ENCODE measurements around the gene WAPL.
"Not testable (repeated sequence)": the region's sequence is repeated elsewhere in the genome, so short reads cannot be mapped to it uniquely, and the experiment has no call there.

Gene WAPL

GRCh38 chr10:86547296-86547695 is 25.7 kb upstream of the WAPL start:
- Histone ChIP-seq H3K36me3 (ENCODE audit: control insufficient read depth in 5 of 5, insufficient read depth in 5 of 5, low read length in 5 of 5) (no peaks in the 10 kb centered on the region), H3K9me3 (ENCODE audit: control insufficient read depth in 5 of 5, low read length in 5 of 5) (peaks cover 0 to 10% (median 0%) of the 10 kb centered on the region in 5 donors), H3K4me1 (ENCODE audit: control insufficient read depth in 5 of 5, insufficient read depth in 5 of 5, low read length in 5 of 5) (no peaks in the 10 kb centered on the region), H3K27ac (ENCODE audit: low read depth, low read length) (no peak overlapping the region), H3K9ac (ENCODE audit: low read length in 5 of 5) (no peak overlapping the region), H3K27me3 (ENCODE audit: control insufficient read depth in 5 of 5, insufficient read depth in 4 of 5, low read length in 5 of 5) (no peaks in the 10 kb centered on the region), H3K4me3 (ENCODE audit: low read depth in 1 of 5, low read length in 5 of 5) (no peak overlapping the region)

DNA sequence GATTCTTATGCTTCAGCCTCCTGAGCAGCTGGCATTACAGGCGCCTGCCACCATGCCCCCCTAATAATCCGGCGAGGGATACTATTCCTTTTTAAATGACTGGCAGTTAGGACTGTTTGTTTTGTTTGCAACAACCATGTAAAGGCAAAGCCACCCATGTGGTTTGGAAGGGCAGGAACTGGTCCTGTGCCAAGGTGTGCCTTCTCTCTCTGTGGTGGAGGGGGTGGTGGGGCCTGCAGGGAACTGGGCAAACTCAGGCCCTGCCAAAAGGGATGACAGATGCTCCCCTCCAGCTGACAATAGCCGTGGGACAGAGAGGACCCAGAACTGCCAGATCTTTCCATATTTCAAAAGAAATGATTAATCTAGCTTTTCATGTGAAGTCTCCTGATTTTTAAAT is 23.5 kb upstream of the WAPL start:
- H3K4me3 ChIP-seq (ENCODE audit: low read depth in 1 of 5, low read length in 5 of 5): no peak overlapping the region
- H3K4me1 ChIP-seq (ENCODE audit: control insufficient read depth in 5 of 5, insufficient read depth in 5 of 5, low read length in 5 of 5): no peaks in the 10 kb centered on the region
- H3K9me3 ChIP-seq (ENCODE audit: control insufficient read depth in 5 of 5, low read length in 5 of 5): peaks cover 0 to 6% (median 0%) of the 10 kb centered on the region in 5 donors
- no peaks in the 10 kb centered on the region for H3K27me3 ChIP-seq (ENCODE audit: control insufficient read depth in 5 of 5, insufficient read depth in 4 of 5, low read length in 5 of 5)
- H3K36me3 ChIP-seq (ENCODE audit: control insufficient read depth in 5 of 5, insufficient read depth in 5 of 5, low read length in 5 of 5): no peaks in the 10 kb centered on the region
- no peak overlapping the region for H3K27ac ChIP-seq (ENCODE audit: low read depth, low read length)
- H3K9ac ChIP-seq (ENCODE audit: low read length in 5 of 5): no peak overlapping the region

DNA sequence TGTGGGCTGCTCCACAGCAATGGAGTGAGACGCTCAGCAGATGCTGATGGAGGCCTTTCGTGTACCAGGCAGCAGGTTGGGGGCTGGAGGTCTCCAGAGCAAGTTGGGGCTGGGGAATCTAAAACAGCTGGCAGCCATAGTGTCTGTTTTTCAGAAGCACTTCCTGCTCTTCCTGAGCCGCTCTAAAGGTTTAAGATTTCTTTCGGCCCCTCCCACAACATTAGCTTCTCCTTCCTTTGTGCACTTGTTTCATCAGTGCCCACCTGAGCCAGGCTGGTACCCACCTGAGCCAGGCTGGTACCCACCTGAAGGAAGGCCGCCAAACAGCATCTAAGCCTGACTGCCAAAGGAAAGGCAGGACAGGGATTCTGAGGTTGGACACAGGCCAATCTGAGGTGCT is 18.4 kb upstream of the WAPL start:
- H3K27ac ChIP-seq (ENCODE audit: low read depth, low read length): no peak overlapping the region
- H3K9me3 ChIP-seq (ENCODE audit: control insufficient read depth in 5 of 5, low read length in 5 of 5): no peaks in the 10 kb centered on the region

GRCh38 chr10:86538547-86538946 is 17.0 kb upstream of the WAPL start:
- Histone ChIP-seq H3K9me3 (ENCODE audit: control insufficient read depth in 5 of 5, low read length in 5 of 5) (no peaks in the 10 kb centered on the region), H3K27me3 (ENCODE audit: control insufficient read depth in 5 of 5, insufficient read depth in 4 of 5, low read length in 5 of 5) (no peaks in the 10 kb centered on the region), H3K9ac (ENCODE audit: low read length in 5 of 5) (no peak overlapping the region), H3K27ac (ENCODE audit: low read depth, low read length) (no peak overlapping the region), H3K4me1 (ENCODE audit: control insufficient read depth in 5 of 5, insufficient read depth in 5 of 5, low read length in 5 of 5) (peaks cover 0 to 16% (median 13%) of the 10 kb centered on the region in 5 donors), H3K36me3 (ENCODE audit: control insufficient read depth in 5 of 5, insufficient read depth in 5 of 5, low read length in 5 of 5) (no peaks in the 10 kb centered on the region), H3K4me3 (ENCODE audit: low read depth in 1 of 5, low read length in 5 of 5) (no peak overlapping the region)

More for the DNA sequence above, 18.4 kb upstream of the WAPL start:
- Histone ChIP-seq H3K4me3 (ENCODE audit: low read depth in 1 of 5, low read length in 5 of 5) (no peak overlapping the region), H3K36me3 (ENCODE audit: control insufficient read depth in 5 of 5, insufficient read depth in 5 of 5, low read length in 5 of 5) (no peaks in the 10 kb centered on the region), H3K4me1 (ENCODE audit: control insufficient read depth in 5 of 5, insufficient read depth in 5 of 5, low read length in 5 of 5) (peaks cover 0 to 14% (median 11%) of the 10 kb centered on the region in 5 donors), H3K9ac (ENCODE audit: low read length in 5 of 5) (no peak overlapping the region), H3K27me3 (ENCODE audit: control insufficient read depth in 5 of 5, insufficient read depth in 4 of 5, low read length in 5 of 5) (no peaks in the 10 kb centered on the region)

DNA sequence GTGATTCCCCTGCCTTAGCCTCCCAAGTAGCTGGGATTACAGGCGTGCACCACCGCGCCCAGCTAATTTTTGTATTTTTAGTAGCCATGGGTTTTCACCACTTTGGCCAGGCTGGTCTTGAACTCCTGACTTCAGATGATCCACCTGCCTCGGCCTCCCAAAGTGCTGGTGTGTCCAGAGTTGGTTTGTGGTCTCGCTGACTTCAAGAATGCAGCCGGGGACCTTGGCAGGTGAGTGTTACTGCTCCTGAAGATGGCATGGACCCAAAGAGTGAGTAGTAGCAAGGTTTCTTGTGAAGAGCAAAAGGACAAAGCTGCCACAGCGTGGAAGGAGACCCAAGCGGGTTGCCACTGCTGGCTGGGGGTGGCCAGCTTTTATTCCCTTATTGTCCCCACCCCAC is 16.4 kb upstream of the WAPL start:
- peaks cover 0 to 16% (median 13%) of the 10 kb centered on the region in 5 donors for H3K4me1 ChIP-seq (ENCODE audit: control insufficient read depth in 5 of 5, insufficient read depth in 5 of 5, low read length in 5 of 5)
- not testable (repeated sequence) for H3K4me3 ChIP-seq (ENCODE audit: low read depth in 1 of 5, low read length in 5 of 5); H3K27ac ChIP-seq (ENCODE audit: low read depth, low read length); H3K36me3 ChIP-seq (ENCODE audit: control insufficient read depth in 5 of 5, insufficient read depth in 5 of 5, low read length in 5 of 5); H3K9ac ChIP-seq (ENCODE audit: low read length in 5 of 5); H3K9me3 ChIP-seq (ENCODE audit: control insufficient read depth in 5 of 5, low read length in 5 of 5); H3K27me3 ChIP-seq (ENCODE audit: control insufficient read depth in 5 of 5, insufficient read depth in 4 of 5, low read length in 5 of 5)

DNA sequence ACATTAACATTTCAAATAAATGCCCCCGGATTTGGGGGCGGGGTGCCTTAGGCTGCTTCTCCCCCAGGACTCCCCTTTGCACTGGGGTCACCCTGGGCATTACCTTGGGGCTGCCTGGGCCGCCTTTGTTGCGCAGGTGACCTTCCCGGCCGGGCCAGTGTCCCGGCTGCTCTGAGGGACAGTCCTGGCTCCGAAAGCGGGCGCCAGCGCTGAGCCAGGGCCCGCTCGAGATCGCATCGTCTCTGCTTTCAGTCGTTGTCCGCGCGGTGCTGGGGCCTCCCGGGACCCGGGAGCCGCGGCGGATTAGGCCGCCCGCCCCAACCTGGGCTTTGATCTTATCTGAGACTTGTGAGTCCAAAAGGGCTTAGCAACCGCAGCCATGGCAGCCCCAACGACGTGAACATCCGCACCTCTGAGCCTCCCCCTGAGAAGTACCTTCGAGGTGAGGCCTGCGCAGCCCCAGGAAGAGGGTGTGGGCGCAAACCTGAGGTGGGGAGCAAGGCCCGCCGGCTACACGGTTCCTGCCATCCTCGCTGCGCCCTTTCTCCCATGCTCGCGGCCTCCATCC is 14.8 kb upstream of the WAPL start:
- peak overlapping the region in 1 of 5 donors; percentile 35 for H3K9ac ChIP-seq (ENCODE audit: low read length in 5 of 5)
- no peaks in the 10 kb centered on the region for H3K36me3 ChIP-seq (ENCODE audit: control insufficient read depth in 5 of 5, insufficient read depth in 5 of 5, low read length in 5 of 5)

DNA sequence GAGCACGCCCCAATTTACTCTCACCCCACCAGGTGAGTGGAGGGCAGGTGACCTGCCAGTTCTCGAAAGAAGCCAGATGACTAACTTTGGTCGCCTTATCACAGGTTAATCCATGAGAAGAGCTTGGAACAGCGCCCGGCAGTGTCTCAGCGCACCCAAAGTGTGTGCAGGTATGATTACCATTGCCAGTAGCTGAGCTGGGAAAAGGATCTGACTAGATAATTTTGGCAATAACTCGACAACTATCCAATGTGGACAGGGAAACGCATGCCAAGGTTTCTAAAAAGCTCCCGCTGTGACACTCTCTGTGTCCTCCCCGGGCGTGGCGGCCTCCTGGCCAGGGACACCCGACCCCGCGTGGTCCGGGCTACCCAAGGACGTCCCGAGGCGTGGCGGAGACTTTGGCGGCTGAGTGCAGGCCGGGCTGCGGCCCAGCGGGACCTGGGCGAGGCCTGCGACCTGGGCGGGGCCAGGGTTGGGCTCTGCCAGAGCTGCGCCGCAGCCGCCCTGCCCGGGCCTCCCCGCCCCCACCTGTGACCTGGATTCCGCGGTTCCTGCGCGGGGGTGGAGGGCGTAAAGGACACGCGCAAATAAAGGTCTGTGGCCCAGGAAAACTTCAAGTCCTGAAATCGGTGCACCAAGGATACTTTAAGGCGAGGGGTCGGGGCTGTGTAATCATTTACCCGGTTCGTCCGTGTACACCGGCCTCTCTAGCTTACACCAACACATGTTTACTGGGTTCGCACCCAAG is 13.7 kb upstream of the WAPL start:
- H3K4me3 ChIP-seq (ENCODE audit: low read depth in 1 of 5, low read length in 5 of 5): peak overlapping the region; percentile 64 to 92 (median 78)

More for the DNA sequence above, 14.8 kb upstream of the WAPL start:
- Histone ChIP-seq H3K4me1 (ENCODE audit: control insufficient read depth in 5 of 5, insufficient read depth in 5 of 5, low read length in 5 of 5) (peaks cover 0 to 16% (median 13%) of the 10 kb centered on the region in 5 donors), H3K4me3 (ENCODE audit: low read depth in 1 of 5, low read length in 5 of 5) (peak overlapping the region in 3 of 5 donors; percentile 39 to 78 (median 51)), H3K27me3 (ENCODE audit: control insufficient read depth in 5 of 5, insufficient read depth in 4 of 5, low read length in 5 of 5) (no peaks in the 10 kb centered on the region), H3K9me3 (ENCODE audit: control insufficient read depth in 5 of 5, low read length in 5 of 5) (no peaks in the 10 kb centered on the region), H3K27ac (ENCODE audit: low read depth, low read length) (no peak overlapping the region)

DNA sequence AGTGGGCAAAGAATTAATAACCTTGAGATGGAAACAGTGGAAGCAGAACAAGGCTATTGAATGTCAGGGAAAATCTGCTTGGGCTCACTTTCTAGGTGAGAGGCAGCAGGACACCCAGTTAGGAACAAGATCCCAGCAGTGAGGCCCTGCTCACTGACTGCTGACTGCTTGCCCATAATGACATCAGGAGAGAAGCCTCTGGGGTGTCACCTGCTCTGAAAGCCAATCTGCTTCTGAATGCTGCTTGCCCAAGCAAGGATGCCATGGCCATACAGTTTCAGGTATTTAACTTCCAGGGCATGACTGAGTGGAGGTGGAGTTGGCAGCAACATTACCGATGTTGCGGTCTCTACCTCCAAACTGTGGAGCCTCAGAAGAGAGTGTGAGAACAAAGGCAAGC is 11.7 kb upstream of the WAPL start:
- no peaks in the 10 kb centered on the region for H3K9me3 ChIP-seq (ENCODE audit: control insufficient read depth in 5 of 5, low read length in 5 of 5)
- no peaks in the 10 kb centered on the region for H3K36me3 ChIP-seq (ENCODE audit: control insufficient read depth in 5 of 5, insufficient read depth in 5 of 5, low read length in 5 of 5)
- no peak overlapping the region for H3K27ac ChIP-seq (ENCODE audit: low read depth, low read length)
- peaks cover 0 to 16% (median 13%) of the 10 kb centered on the region in 5 donors for H3K4me1 ChIP-seq (ENCODE audit: control insufficient read depth in 5 of 5, insufficient read depth in 5 of 5, low read length in 5 of 5)
- H3K27me3 ChIP-seq (ENCODE audit: control insufficient read depth in 5 of 5, insufficient read depth in 4 of 5, low read length in 5 of 5): no peaks in the 10 kb centered on the region
- no peak overlapping the region for H3K9ac ChIP-seq (ENCODE audit: low read length in 5 of 5)
- H3K4me3 ChIP-seq (ENCODE audit: low read depth in 1 of 5, low read length in 5 of 5): no peak overlapping the region

More for the DNA sequence above, 13.7 kb upstream of the WAPL start:
- Histone ChIP-seq H3K27me3 (ENCODE audit: control insufficient read depth in 5 of 5, insufficient read depth in 4 of 5, low read length in 5 of 5) (no peaks in the 10 kb centered on the region), H3K9me3 (ENCODE audit: control insufficient read depth in 5 of 5, low read length in 5 of 5) (no peaks in the 10 kb centered on the region), H3K27ac (ENCODE audit: low read depth, low read length) (no peak overlapping the region), H3K36me3 (ENCODE audit: control insufficient read depth in 5 of 5, insufficient read depth in 5 of 5, low read length in 5 of 5) (no peaks in the 10 kb centered on the region), H3K4me1 (ENCODE audit: control insufficient read depth in 5 of 5, insufficient read depth in 5 of 5, low read length in 5 of 5) (peaks cover 0 to 16% (median 13%) of the 10 kb centered on the region in 5 donors), H3K9ac (ENCODE audit: low read length in 5 of 5) (peak overlapping the region in 4 of 5 donors; percentile 21 to 70 (median 66))

DNA sequence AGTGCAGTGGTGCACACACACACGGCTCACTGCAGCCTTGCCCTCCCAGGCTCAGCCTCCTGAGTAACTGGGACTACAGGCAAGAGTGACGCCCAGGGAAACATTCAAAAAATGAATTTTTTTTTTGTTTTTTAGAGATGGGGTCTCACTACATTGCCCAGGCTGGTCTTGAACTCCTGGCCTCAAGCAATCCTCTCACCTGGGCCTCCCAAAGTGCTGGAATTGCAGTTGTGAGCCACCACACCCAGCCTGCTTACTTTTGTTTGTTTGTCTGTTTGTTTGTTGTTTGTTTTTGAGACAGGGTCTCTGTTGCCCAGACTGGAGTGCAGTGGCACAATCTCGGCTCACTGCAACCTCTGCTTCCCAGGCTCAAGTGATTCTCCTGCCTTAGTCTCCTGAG is 7.1 kb upstream of the WAPL start:
- not testable (repeated sequence) for H3K9me3 ChIP-seq (ENCODE audit: control insufficient read depth in 5 of 5, low read length in 5 of 5); H3K27ac ChIP-seq (ENCODE audit: low read depth, low read length); H3K9ac ChIP-seq (ENCODE audit: low read length in 5 of 5); H3K4me3 ChIP-seq (ENCODE audit: low read depth in 1 of 5, low read length in 5 of 5); H3K27me3 ChIP-seq (ENCODE audit: control insufficient read depth in 5 of 5, insufficient read depth in 4 of 5, low read length in 5 of 5); H3K4me1 ChIP-seq (ENCODE audit: control insufficient read depth in 5 of 5, insufficient read depth in 5 of 5, low read length in 5 of 5); H3K36me3 ChIP-seq (ENCODE audit: control insufficient read depth in 5 of 5, insufficient read depth in 5 of 5, low read length in 5 of 5)

GRCh38 chr10:86526606-86527005 is 5.0 kb upstream of the WAPL start:
- H3K4me1 ChIP-seq (ENCODE audit: control insufficient read depth in 5 of 5, insufficient read depth in 5 of 5, low read length in 5 of 5): peaks cover 2 to 19% (median 15%) of the 10 kb centered on the region in 5 donors

More at GRCh38 chr10:86526606-86527005, 5.0 kb upstream of the WAPL start:
- Histone ChIP-seq H3K4me3 (ENCODE audit: low read depth in 1 of 5, low read length in 5 of 5) (no peak overlapping the region), H3K9ac (ENCODE audit: low read length in 5 of 5) (no peak overlapping the region), H3K9me3 (ENCODE audit: control insufficient read depth in 5 of 5, low read length in 5 of 5) (no peaks in the 10 kb centered on the region), H3K36me3 (ENCODE audit: control insufficient read depth in 5 of 5, insufficient read depth in 5 of 5, low read length in 5 of 5) (no peaks in the 10 kb centered on the region), H3K27me3 (ENCODE audit: control insufficient read depth in 5 of 5, insufficient read depth in 4 of 5, low read length in 5 of 5) (no peaks in the 10 kb centered on the region), H3K27ac (ENCODE audit: low read depth, low read length) (no peak overlapping the region)

All from subcutaneous abdominal adipose tissue (tissue), 5 donors.